Effector memory CD8-positive, alpha-beta T cell (primary cell): ENCODE results near the gene ODF4.
A peak's percentile ranks its signal among the peaks of the same experiment; 100 is the strongest.
"Not testable (repeated sequence)": the region's sequence is repeated elsewhere in the genome, so short reads cannot be mapped to it uniquely, and the experiment has no call there.

Source experiments
- ATAC-seq: fragments of 150-1000 bp; cut with Tn5 transposase; replicated peaks from 2 replicates; pipeline ENCODE4 v1.10.0; 2021; ENCODE audit warnings: mild to moderate bottlenecking, moderate library complexity
- DNase-seq, 3 experiments: peaks; one replicate each; pipeline ENCODE4 v3.0.0; 2021
- H3K27ac Mint-ChIP-seq, 2 donors: one replicate each; pipeline ENCODE4 v1.8.0; 2022; ENCODE audit warnings: mild to moderate bottlenecking in 2 of 2, mixed read lengths in 2 of 2, moderate library complexity in 2 of 2
- H3K27me3 Mint-ChIP-seq, 2 donors: one replicate each; pipeline ENCODE4 v1.8.0; 2022; ENCODE audit warnings: mixed read lengths in 2 of 2
- H3K36me3 Mint-ChIP-seq: one replicate; pipeline ENCODE4 v1.8.0; 2022; ENCODE audit warnings: mild to moderate bottlenecking, moderate library complexity, mixed read lengths; ENCODE audit not compliant: insufficient read depth
- H3K4me1 Mint-ChIP-seq, 2 donors: one replicate each; pipeline ENCODE4 v1.8.0; 2022; ENCODE audit warnings: low read depth in 2 of 2, mixed read lengths in 2 of 2
- H3K4me3 Mint-ChIP-seq, 2 donors: one replicate each; pipeline ENCODE4 v1.8.0; 2022; ENCODE audit warnings: mild to moderate bottlenecking in 2 of 2, mixed read lengths in 2 of 2, moderate library complexity in 2 of 2
- H3K9me3 Mint-ChIP-seq, 2 donors: one replicate each; pipeline ENCODE4 v1.8.0; 2022; ENCODE audit warnings: mixed read lengths in 2 of 2

ODF4 gene

DNA sequence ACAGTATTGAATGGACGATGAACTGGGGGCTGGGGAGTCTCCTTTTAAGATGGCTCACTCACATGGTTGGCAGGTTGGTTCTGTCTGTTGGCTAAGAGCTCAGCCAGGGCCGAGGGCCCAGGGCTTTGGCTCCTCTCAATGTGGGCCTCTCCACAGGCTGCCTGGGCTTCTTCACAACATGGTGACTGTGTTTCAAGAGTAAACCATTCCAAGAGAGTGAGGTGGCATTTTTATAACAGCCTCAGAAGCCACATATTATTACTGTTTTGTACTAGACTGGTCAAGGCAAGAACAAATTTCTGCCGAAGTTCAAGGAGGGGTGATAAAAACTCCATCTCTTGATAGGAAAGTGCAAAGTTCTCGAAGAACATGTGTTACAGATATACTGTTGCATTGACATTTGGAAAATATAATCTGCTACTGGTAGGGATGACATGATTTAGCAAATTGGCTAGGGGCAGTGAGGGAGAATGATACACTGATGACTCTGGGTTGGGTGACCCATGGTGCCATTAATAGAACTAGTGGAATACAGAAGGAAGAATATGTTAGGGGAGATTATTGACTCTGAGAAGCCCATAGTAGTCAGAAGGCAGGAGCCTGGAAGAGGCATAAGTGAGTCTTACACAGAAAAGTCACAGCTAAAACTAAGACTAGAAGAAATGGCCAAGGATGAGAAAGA is 23.2 kb downstream of the ODF4 start:
- Mint-ChIP-seq H3K27ac (no peak overlapping the region), H3K4me1 (no peaks in the 10 kb centered on the region), H3K4me3 (no peak overlapping the region), H3K9me3 (no peaks in the 10 kb centered on the region), H3K36me3 (peaks cover 8% of the 10 kb centered on the region), H3K27me3 (no peaks in the 10 kb centered on the region)
- no peak for DNase-seq
- no peak for ATAC-seq

- ATAC-seq (no peak), DNase-seq (no peak)
- Mint-ChIP-seq H3K36me3 (peaks cover 15% of the 10 kb centered on the region), H3K4me3 (no peak overlapping the region), H3K9me3 (no peaks in the 10 kb centered on the region), H3K4me1 (no peaks in the 10 kb centered on the region), H3K27me3 (no peaks in the 10 kb centered on the region), H3K27ac (no peak overlapping the region)
Measured at GRCh38 chr17:8365143-8365542, 25.5 kb downstream of the ODF4 start.

GRCh38 chr17:8366231-8366630 is 26.6 kb downstream of the ODF4 start:
- no peaks in the 10 kb centered on the region for H3K9me3 Mint-ChIP-seq
- H3K4me1 Mint-ChIP-seq = no peaks in the 10 kb centered on the region
- H3K27ac Mint-ChIP-seq = no peak overlapping the region
- H3K4me3 Mint-ChIP-seq = no peak overlapping the region
- ATAC-seq (no peak), DNase-seq (no peak)
- no peaks in the 10 kb centered on the region for H3K27me3 Mint-ChIP-seq
- H3K36me3 Mint-ChIP-seq = peaks cover 15% of the 10 kb centered on the region

DNA sequence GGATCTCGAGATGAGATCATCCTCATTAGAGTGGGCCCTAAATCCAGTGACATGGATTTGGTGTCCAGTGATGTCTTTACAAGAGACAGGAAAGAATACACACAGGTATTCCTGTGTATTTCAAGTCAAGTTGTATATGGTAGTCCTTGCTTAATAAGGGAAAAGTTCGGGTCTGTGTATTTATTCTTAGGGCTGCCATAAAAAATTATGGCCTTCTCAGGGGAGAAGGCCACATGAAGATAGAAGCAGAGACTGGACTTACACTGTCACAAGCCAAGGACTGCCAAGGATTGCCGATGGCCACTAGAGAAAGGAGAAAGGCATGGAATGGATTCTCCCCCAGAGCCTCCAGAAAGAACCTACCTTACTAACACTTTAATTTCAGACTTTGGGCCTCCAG is 28.6 kb downstream of the ODF4 start:
- no peak overlapping the region for H3K27ac Mint-ChIP-seq
- ATAC-seq = no peak
- H3K4me3 Mint-ChIP-seq = no peak overlapping the region
- no peaks in the 10 kb centered on the region for H3K9me3 Mint-ChIP-seq
- no peak for DNase-seq
- no peaks in the 10 kb centered on the region for H3K27me3 Mint-ChIP-seq
- peaks cover 15% of the 10 kb centered on the region for H3K36me3 Mint-ChIP-seq
- peaks cover 2 to 4% of the 10 kb centered on the region in 2 donors for H3K4me1 Mint-ChIP-seq

DNA sequence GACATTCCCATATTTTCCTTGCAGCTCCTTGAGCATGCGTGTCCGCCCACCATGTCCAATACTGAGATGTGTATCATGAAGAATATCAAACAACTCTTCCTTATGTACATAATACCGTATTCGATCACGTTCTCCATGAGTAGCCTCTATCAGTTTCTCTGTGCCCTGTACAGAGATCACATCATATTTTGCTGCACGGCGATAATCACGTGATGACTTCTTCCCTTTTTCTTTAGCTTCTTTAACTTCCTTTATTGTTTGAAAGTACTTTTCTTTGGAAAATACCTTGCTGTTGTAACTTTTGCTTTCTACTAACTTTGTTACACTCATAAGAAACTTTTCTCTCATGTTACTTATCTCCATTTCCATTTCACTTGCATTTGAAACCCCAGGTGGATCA is 30.3 kb downstream of the ODF4 start:
- H3K27ac Mint-ChIP-seq = no peak overlapping the region
- no peak for ATAC-seq

DNA sequence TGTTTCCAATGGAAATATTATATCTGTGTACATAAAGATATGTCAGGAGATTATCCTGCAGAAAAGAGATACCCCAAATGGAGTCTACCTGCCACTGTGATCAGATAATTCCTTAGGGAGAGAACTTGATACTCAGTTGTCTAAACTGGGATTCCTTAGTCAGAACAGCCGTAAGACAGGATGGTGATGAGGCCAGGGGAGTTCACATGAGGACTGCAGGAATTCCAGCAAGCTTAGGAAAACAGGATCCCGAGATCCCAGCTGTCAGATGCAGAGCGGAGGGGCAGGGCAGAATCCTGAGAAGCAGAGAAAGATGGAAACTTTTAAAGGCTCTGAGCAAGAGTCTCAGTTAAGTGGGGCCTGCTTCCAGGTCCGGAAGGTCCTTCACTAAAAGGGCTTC is 32.1 kb downstream of the ODF4 start:
- Mint-ChIP-seq H3K36me3 (peaks cover 16% of the 10 kb centered on the region), H3K4me3 (no peak overlapping the region), H3K27me3 (no peaks in the 10 kb centered on the region), H3K9me3 (no peaks in the 10 kb centered on the region), H3K27ac (no peak overlapping the region), H3K4me1 (peaks cover 10 to 17% of the 10 kb centered on the region in 2 donors)
- ATAC-seq = no peak
- DNase-seq = no peak

More for the DNA sequence above, 30.3 kb downstream of the ODF4 start:
- H3K9me3 Mint-ChIP-seq = no peaks in the 10 kb centered on the region
- H3K4me1 Mint-ChIP-seq = peaks cover 2 to 4% of the 10 kb centered on the region in 2 donors
- no peak overlapping the region for H3K4me3 Mint-ChIP-seq
- DNase-seq = no peak
- no peaks in the 10 kb centered on the region for H3K27me3 Mint-ChIP-seq
- H3K36me3 Mint-ChIP-seq = peaks cover 15% of the 10 kb centered on the region

GRCh38 chr17:8372422-8372821 is 32.8 kb downstream of the ODF4 start:
- Mint-ChIP-seq H3K4me3 (no peak overlapping the region), H3K9me3 (no peaks in the 10 kb centered on the region), H3K27me3 (no peaks in the 10 kb centered on the region), H3K27ac (no peak overlapping the region), H3K4me1 (peaks cover 12 to 21% of the 10 kb centered on the region in 2 donors), H3K36me3 (peaks cover 18% of the 10 kb centered on the region)
- DNase-seq (no peak), ATAC-seq (no peak)

DNA sequence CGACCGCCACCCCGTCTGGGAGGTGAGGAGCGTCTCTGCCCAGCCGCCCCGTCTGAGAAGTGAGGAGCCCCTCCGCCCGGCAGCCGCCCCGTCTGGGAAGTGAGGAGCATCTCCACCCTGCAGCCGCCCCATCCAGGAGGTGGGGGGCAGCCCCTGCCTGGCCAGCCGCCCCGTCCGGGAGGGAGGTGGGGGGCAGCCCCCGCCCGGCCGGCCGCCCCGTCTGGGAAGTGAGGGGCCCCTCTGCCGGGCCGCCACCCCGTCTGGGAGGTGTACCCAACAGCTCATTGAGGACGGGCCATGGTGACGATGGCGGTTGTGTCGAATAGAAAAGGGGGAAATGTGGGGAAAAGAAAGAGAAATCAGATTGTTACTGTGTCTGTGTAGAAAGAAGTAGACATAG is 34.2 kb downstream of the ODF4 start:
- H3K27me3 Mint-ChIP-seq, H3K4me3 Mint-ChIP-seq, H3K9me3 Mint-ChIP-seq, DNase-seq, ATAC-seq, H3K27ac Mint-ChIP-seq: not testable (repeated sequence)
- H3K36me3 Mint-ChIP-seq = peaks cover 30% of the 10 kb centered on the region
- H3K4me1 Mint-ChIP-seq = peaks cover 16 to 26% of the 10 kb centered on the region in 2 donors

DNA sequence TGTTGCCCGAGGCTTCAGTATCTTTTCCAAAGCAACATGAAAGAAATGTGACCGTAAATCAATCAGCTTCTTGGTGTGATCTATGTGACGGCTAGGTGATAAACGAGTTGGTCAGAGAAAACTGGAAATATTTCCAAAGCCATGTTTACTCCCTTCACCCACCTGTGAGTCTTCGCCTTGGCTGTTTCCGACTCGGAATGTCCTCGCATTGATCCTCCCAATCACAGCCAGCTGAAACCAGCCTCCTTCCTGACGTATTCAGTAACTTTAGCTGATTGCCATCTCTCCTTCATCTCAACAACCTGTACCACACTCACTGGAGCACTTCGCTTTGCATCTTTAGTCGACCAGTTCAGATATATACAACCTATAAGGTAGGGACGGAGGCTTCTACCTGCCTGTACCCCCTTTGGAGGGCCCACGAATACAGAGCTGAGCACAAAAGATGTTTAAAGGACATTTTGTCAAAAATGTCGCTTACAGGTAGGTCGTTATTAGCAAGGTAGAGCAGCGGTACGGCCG is 36.2 kb downstream of the ODF4 start:
- no peak for ATAC-seq
- no peak for DNase-seq
- peaks cover 45% of the 10 kb centered on the region for H3K36me3 Mint-ChIP-seq
- H3K4me1 Mint-ChIP-seq = peaks cover 23 to 36% of the 10 kb centered on the region in 2 donors
- peak overlapping the region; percentile 80 to 88 for H3K27ac Mint-ChIP-seq
- peak overlapping the region; percentile 83 for H3K4me3 Mint-ChIP-seq
- H3K27me3 Mint-ChIP-seq = no peaks in the 10 kb centered on the region
- no peaks in the 10 kb centered on the region for H3K9me3 Mint-ChIP-seq

GRCh38 chr17:8376271-8377067 is 36.8 kb downstream of the ODF4 start, which contains the start of gene KRABD2:
Gene KRABD2, minus strand, starts transcription at chr17:8376704.
- ATAC-seq (peak; percentile 100), DNase-seq (peak; percentile 86 to 88 (median 87))
- H3K27ac Mint-ChIP-seq = peak within 1 kb of the TSS; percentile 80 to 88
- H3K4me3 Mint-ChIP-seq = peak within 1 kb of the TSS; percentile 83
- peaks cover 27 to 41% of the 10 kb centered on the region in 2 donors for H3K4me1 Mint-ChIP-seq
- H3K27me3 Mint-ChIP-seq = no peaks in the 10 kb centered on the region
- no peaks in the 10 kb centered on the region for H3K9me3 Mint-ChIP-seq
- peaks cover 52% of the 10 kb centered on the region for H3K36me3 Mint-ChIP-seq

DNA sequence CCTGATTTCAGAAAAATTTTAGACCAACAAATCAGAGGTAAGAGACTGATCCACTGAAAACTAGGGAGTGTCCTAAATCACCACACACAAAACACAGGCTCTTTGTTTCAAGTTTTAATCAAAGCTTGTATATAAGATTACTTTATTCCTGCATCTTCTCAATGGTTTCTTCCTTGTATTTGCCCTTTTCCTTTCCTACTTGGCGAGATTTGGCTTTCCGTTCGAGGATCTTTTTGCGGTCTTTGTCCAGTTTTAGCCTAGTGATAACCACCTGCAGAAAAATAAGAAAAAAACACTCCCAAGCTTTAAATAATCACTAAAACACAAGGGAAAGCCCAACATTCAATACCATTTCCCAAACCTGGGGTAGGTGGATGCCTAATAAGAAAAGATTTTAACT is 37.8 kb downstream of the ODF4 start:
- peaks cover 27 to 42% of the 10 kb centered on the region in 2 donors for H3K4me1 Mint-ChIP-seq
- H3K4me3 Mint-ChIP-seq = peak overlapping the region; percentile 83
- H3K9me3 Mint-ChIP-seq = no peaks in the 10 kb centered on the region
- H3K27me3 Mint-ChIP-seq = no peaks in the 10 kb centered on the region
- H3K36me3 Mint-ChIP-seq = peaks cover 62% of the 10 kb centered on the region
- DNase-seq = no peak
- H3K27ac Mint-ChIP-seq = peak overlapping the region; percentile 17 to 88
- no peak for ATAC-seq

GRCh38 chr17:8378117-8378516 is 38.5 kb downstream of the ODF4 start:
- not testable (repeated sequence) for ATAC-seq, H3K27me3 Mint-ChIP-seq, DNase-seq, H3K4me3 Mint-ChIP-seq, H3K9me3 Mint-ChIP-seq
- Mint-ChIP-seq H3K4me1 (peaks cover 32 to 49% of the 10 kb centered on the region in 2 donors), H3K27ac (peak overlapping the region; percentile 17 to 73), H3K36me3 (peaks cover 69% of the 10 kb centered on the region)

DNA sequence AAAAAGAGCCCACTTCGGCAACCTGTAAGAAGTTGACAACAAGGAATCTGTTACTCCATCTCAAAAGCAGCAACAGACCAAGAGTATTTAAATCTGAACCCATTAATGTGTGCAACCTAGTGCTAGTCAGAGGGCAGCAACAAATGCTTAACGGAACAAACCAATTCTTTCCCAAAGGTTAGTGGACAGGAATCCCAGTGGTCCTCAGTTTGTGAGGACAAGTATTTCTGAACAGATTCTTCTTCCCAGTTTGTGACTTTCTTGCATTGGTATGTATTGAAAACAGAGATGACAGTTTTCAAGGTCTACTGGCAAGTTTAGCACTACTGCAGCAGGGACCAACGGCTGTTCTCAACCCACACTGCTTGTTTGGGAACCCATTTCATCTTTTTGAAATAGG is 40.4 kb downstream of the ODF4 start:
- H3K27me3 Mint-ChIP-seq = no peaks in the 10 kb centered on the region
- DNase-seq = no peak
- H3K9me3 Mint-ChIP-seq = no peaks in the 10 kb centered on the region
- H3K36me3 Mint-ChIP-seq = peaks cover 84% of the 10 kb centered on the region
- no peak overlapping the region for H3K27ac Mint-ChIP-seq
- no peak for ATAC-seq
- H3K4me1 Mint-ChIP-seq = peaks cover 42 to 58% of the 10 kb centered on the region in 2 donors
- no peak overlapping the region for H3K4me3 Mint-ChIP-seq
